Lung (tissue), 12 donors: ENCODE data around the gene AASDH. TPM values are rescaled to one million over a fixed set of nuclear protein-coding genes. Genes with fewer than 3 reads are reported as not detected.

Experiments
- ATAC-seq: fragments of 200-7000 bp; cut with Tn5 transposase; one replicate; pipeline ENCODE4 v1.9.1; 2020; ENCODE audit warnings: moderate number of reproducible peaks; ENCODE audit not compliant: insufficient read depth, low FRiP score
- DNase-seq, 3 donors: peaks; one replicate each; pipeline ENCODE4 v3.0.0-alpha.2; 2013 to 2017
- H3K27ac ChIP-seq, 2 donors: one replicate each; pipeline ENCODE4 v1.5.1; 2013; ENCODE audit warnings: mild to moderate bottlenecking in 2 of 2, moderate library complexity in 2 of 2, control low read depth in 1 of 2, inconsistent platforms in 1 of 2, low read depth in 1 of 2, low read length in 1 of 2
- H3K27me3 ChIP-seq, 3 donors: one replicate each; pipeline ENCODE4 v1.5.1; 2013; ENCODE audit warnings: low read length in 2 of 3; ENCODE audit not compliant: control insufficient read depth in 3 of 3, insufficient read depth in 3 of 3
- H3K36me3 ChIP-seq, 4 donors: one replicate each; pipeline ENCODE4 v1.5.1; 2013; ENCODE audit warnings: low read length in 4 of 4, mild to moderate bottlenecking in 1 of 4, moderate library complexity in 1 of 4; ENCODE audit not compliant: control insufficient read depth in 4 of 4, insufficient read depth in 4 of 4
- H3K4me1 ChIP-seq, 5 donors: one replicate each; pipeline ENCODE4 v1.5.1; 2013; ENCODE audit warnings: low read length in 5 of 5, mild to moderate bottlenecking in 2 of 5, moderate library complexity in 1 of 5; ENCODE audit not compliant: control insufficient read depth in 5 of 5, insufficient read depth in 5 of 5
- H3K4me3 ChIP-seq: one replicate; pipeline ENCODE4 v1.5.1; 2013; ENCODE audit warnings: mild to moderate bottlenecking, control low read depth, moderate library complexity
- H3K9ac ChIP-seq, 2 donors: one replicate each; pipeline ENCODE4 v1.5.1; 2013; ENCODE audit warnings: low read length in 2 of 2, control low read depth in 1 of 2; ENCODE audit not compliant: insufficient read depth in 1 of 2
- H3K9me3 ChIP-seq, 4 donors: one replicate each; pipeline ENCODE4 v1.5.1; 2013; ENCODE audit warnings: low read length in 3 of 4, mild to moderate bottlenecking in 1 of 4, moderate library complexity in 1 of 4; ENCODE audit not compliant: control insufficient read depth in 4 of 4, insufficient read depth in 3 of 4
- WGBS, 2 donors: extraction: QIAGEN DNeasy Blood & Tissue Kit; methylation state at CpG; one replicate each; pipeline ENCODE4 v1.1.7; 2013; 5-methylcytosine and 5-hydroxymethylcytosine counted together
- polyA plus RNA-seq, 2 donors: library from polyadenylated mRNA; stranded (reverse); fragments of 200-250 nt; gene quantifications; one replicate each; pipeline ENCODE4 v1.2.1, GENCODE V29; 2013
- total RNA-seq, 2 donors: library from RNA; depleted of rRNA in 1 of 2; stranded (reverse); fragments of >200 nt in 1 of 2; gene quantifications; one replicate each; pipeline ENCODE4 v1.2.1, GENCODE V29; 2014 to 2021
- TF ChIP-seq, protein P1 (sequence below): IDR thresholded peaks from 2 replicates; pipeline ENCODE4 v1.5.1; 2012; ENCODE audit warnings: mild to moderate bottlenecking; ENCODE audit errors: control extremely low read depth, extremely low read depth
- donor health status: control.
- donor health status: control.
- donor health status: Bipolar disorder and iron deficiency.
- donor health status: healthy.
- donor health status: DM: yes; HTN: yes; CAD: no.

AASDH gene
- total and polyA plus RNA-seq, 4 donors: 2.4 to 23.4 (median 7.2) TPM

DNA sequence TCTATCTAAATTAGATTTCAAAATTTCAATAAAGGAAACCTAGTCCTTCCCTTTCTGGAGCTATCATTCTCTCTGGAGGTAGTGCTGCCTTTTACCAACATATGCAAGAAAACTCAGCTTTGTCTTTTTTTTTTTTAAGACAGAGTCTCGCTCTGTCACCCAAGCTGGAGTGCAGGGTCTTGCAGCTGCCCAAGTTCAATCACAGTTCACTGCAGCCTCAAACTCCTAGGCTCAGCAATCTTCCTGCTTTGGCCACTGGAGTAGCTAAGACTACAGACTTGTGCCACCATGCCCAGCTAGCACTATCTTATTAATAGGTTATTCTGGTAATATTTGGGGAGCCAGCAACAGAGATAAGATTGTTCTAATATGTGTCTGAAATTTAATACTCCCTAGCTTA is 12.3 kb downstream of the AASDH start:
- TF ChIP-seq, protein P1, sequence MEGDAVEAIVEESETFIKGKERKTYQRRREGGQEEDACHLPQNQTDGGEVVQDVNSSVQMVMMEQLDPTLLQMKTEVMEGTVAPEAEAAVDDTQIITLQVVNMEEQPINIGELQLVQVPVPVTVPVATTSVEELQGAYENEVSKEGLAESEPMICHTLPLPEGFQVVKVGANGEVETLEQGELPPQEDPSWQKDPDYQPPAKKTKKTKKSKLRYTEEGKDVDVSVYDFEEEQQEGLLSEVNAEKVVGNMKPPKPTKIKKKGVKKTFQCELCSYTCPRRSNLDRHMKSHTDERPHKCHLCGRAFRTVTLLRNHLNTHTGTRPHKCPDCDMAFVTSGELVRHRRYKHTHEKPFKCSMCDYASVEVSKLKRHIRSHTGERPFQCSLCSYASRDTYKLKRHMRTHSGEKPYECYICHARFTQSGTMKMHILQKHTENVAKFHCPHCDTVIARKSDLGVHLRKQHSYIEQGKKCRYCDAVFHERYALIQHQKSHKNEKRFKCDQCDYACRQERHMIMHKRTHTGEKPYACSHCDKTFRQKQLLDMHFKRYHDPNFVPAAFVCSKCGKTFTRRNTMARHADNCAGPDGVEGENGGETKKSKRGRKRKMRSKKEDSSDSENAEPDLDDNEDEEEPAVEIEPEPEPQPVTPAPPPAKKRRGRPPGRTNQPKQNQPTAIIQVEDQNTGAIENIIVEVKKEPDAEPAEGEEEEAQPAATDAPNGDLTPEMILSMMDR: no peak
- no peaks in the 10 kb centered on the region for H3K27me3 ChIP-seq
- ATAC-seq (no peak), DNase-seq (peak in 1 of 3 donors; percentile 24)
- H3K9ac ChIP-seq: no peak overlapping the region
- H3K9me3 ChIP-seq: no peaks in the 10 kb centered on the region
- no peak overlapping the region for H3K27ac ChIP-seq
- H3K4me3 ChIP-seq: no peak overlapping the region
- 92 to 93% methylated on average over 1 of the region's 1 CpG for WGBS, 2 donors
- peaks cover 0 to 10% (median 1%) of the 10 kb centered on the region in 4 donors for H3K36me3 ChIP-seq
- H3K4me1 ChIP-seq: peaks cover 0 to 5% (median 0%) of the 10 kb centered on the region in 5 donors

DNA sequence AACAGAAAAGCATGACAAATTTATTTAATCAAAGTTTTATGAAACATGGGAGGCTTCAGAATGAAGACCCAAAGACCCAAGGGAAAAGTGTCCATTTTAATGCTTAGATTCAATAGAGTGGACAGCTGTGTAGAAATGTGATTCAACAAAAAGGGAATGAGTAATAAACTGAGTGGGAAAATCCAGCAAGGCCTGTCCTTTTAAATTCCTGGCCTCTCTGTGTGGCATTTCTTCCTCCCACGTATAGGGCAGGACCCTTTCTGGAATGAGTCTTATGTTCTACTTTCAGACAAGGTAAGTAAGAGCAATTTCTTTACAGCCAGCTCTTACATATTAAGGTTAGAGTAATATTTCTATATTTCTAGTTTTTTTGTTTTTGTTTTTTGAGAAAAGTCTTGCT is 14.5 kb downstream of the AASDH start:
- TF ChIP-seq, protein P1: no peak
- Histone ChIP-seq H3K4me1 (peaks cover 0 to 5% (median 0%) of the 10 kb centered on the region in 5 donors), H3K9ac (no peak overlapping the region), H3K27ac (no peak overlapping the region), H3K9me3 (no peaks in the 10 kb centered on the region), H3K36me3 (peaks cover 0 to 11% (median 4%) of the 10 kb centered on the region in 4 donors), H3K27me3 (no peaks in the 10 kb centered on the region), H3K4me3 (no peak overlapping the region)
- no peak for ATAC-seq
- DNase-seq: no peak
- WGBS, 2 donors: 80 to 92% methylated on average over 1 of the region's 1 CpG

DNA sequence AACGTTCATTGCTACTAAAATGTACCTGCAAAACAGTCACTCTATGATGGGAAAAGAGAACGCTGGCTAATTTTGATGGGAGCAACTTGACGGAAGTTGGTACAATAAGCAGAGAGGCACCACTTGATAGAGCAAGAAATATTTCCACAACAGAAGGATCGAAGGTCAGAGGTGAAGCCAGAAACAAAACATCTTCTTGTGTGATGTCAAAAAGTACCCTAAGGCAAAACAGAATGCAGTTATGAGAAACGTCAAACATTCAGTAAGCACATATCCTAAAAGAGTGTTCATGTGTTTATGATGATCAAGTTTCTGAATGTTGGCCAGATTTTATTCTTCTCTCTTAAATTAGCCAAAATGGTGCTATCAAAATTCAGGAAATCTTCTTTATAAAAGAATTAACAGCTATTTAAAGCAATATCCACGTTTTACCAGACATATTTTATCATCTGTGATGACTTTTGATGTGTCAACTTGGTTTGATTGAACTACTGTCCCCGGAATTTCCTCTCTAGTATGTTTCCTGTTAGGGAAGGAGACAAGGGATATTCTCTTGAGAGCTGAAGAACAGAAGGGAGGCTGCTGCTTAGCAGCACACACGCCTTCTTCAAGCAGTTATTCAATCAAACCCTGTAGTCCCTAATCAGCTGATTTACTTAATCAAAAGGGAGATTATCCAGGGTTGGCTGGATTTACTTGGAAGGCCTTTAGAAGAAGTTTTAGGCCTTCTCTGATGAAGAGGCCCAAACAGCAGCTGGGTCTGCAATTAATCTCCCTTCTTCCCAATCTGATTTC is 15.7 kb downstream of the AASDH start:
- 68 to 82% methylated on average over 8 of the region's 8 CpGs for WGBS, 2 donors
- H3K9ac ChIP-seq: peak overlapping the region in 1 of 2 donors; percentile 33
- peak in 2 of 3 donors; percentile 25 to 64 for DNase-seq
- TF ChIP-seq, protein P1: no peak
- no peak overlapping the region for H3K4me3 ChIP-seq
- H3K4me1 ChIP-seq: peaks cover 0 to 5% (median 0%) of the 10 kb centered on the region in 5 donors
- H3K36me3 ChIP-seq: peaks cover 0 to 11% (median 4%) of the 10 kb centered on the region in 4 donors
- ATAC-seq: no peak
- no peaks in the 10 kb centered on the region for H3K27me3 ChIP-seq
- no peak overlapping the region for H3K27ac ChIP-seq
- no peaks in the 10 kb centered on the region for H3K9me3 ChIP-seq
